NCI-H524 treated with DMSO at 0.1 percent for 48 hours (cell line): ENCODE results near the gene ADGRG1.
"Not testable (repeated sequence)": the region's sequence is repeated elsewhere in the genome, so short reads cannot be mapped to it uniquely, and the experiment has no call there.

ENCODE experiments used
- DNase-seq: peaks from one replicate; lab custom pipeline; 2025; lab: John Stamatoyannopoulos, UW

The ADGRG1 gene

DNA sequence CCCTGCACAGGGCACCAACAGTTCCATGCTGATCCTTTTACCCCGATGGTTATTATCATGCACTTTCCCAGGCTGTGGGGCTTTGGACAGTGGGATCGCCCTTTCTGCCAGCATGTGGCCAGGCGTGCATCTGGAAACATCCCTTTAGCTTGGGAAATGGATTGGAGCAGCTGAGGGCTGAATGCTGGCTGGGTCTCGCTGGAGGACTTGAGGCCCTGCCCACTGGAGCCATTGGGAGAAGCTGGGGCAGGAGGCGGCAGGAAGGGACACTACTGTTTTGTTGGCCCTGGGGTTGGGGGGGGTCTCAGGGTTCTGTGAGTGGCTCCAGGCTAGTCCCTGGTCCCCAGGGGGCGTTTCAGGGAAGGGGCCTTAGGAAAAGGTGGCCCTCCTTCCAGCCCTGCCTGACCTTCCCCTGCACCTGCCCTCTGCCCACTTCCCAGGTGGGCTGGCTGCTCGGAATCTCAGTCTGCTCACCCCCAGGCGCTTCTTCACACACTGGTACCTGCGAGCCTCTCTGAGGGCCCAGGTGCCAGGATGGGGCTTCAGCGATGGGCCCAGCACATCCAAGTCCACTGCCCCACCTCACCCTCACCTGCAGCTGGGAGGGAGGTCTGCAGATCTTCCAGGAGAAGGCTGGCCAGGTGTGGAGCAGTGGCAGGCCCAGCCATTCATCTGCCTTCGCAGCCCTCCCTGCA is 38.1 kb downstream of the ADGRG1 start:
- DNase-seq: no peak

DNA sequence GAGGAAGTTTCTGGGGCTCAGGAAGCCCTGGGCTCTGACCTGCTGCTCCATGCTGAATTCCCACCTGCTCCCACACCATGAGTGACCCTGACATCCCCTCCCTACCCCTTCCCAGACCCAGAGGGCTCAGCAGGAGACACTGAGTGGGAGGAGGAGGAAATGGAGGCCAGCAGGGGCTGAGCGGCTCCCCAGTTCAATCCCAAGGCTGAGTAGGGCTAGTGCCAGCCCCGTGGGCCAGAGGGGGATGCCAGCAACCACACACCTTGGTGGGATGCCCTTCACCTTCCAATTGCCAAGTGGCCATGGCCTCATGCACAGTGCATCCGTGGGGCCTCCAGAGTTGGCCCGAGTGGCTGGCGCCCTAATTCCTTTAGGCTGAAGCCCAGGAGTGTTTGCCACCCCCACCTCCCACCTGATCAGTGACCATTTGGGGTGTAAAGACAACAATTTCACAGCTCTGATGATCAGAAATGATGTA is 38.7 kb downstream of the ADGRG1 start:
- DNase-seq: no peak

DNA sequence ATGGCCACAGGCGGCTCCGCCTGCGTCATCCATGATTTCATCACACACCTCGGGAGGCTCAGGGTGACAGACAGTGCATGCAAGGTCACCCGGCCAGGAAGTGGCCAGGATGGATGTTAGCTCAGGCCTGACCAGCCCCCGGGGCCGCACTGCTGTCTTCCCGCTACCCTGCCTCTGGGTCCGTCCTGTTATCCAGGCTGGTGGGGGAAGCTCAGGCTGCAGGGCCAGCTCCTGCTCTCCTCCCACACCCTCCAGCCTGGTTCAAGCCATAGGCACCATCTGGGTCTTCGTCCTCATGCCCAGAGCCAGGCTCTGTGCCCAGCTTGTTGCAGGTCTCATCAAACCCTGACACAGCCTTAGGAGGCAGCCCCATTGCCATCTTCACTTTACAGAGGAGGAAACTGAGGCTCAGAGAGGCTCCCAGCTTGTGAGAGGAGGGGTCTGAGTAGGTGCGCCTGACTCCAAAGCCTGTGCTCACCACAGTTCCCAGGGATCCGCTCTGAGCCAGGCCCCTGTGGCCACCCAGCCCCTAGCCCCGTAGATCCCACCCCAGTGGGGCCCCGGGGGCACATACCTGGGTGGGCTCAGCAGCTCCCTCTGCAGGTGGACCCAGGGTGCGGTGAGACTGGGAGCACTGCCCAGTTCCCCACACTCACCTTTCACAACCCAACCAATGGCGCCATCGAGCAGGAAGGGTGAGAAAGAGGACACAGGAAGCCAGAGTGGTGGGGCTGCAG is 39.3 kb downstream of the ADGRG1 start:
- DNase-seq: no peak

- no peak for DNase-seq
Observed at GRCh38 chr16:57668263-57668571, 39.8 kb downstream of the ADGRG1 start, which contains the start of gene ADGRG3. Gene ADGRG3 (plus strand): TSS chr16:57668306. CDS start chr16:57668348, 42 bp downstream.

GRCh38 chr16:57668630-57669475 is 40.4 kb downstream of the ADGRG1 start:
- DNase-seq: no peak

DNA sequence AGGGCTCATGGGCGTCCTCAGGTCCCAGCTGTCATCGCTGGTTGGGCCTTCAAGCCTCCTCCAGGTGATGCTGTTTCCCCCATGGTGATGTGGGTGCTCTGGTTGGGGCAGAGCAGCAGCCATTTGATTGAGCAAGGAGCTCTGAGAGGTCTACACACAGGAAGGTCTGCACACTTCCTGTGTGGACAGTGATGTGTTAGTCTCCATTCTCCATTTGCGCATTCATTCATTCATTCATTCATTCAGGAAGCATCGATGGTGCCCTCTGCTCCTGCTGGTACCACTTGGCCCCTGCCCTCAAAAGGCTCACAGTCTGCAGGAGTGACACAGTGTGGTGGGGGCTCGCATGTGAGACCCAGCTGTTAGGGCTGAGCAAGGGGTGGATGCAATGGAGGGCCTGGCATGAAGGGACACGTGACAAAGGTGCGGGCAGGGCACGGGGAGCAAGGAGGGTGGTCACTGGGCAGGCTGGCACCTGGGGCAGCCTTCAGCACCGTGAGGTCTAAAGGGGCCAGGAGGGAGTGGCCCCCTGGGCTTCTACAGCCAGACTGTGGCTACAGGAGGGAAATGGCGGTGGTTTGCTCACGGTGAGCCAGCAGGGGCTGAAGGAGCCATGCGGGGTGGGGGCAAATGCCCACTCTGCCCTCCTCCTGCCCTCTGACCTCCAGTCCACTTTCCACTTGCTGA is 41.2 kb downstream of the ADGRG1 start:
- DNase-seq: no peak

- no peak for DNase-seq
Observed at GRCh38 chr16:57670196-57670595, 41.8 kb downstream of the ADGRG1 start.

GRCh38 chr16:57671451-57671850 is 43.0 kb downstream of the ADGRG1 start:
- not testable (repeated sequence) for DNase-seq

DNA sequence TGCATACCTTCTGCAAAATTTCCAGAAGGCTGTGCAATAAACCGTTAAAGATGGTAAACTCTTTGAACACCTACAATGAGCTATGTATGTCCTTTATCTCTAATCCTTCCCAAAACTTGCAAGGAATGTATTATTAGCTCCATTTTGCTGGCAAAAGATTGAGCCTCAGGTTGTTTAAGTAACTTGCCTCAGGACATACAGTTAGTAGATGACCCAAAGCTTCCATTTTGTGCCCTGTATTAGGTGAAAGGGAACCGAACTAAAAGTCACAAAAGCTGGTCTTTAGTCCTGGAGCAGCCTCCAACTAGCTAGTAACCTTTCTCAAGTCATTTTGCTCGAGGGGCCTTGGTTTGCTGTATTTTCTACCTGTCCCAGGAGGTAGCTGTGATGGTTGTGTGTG is 44.0 kb downstream of the ADGRG1 start:
- no peak for DNase-seq

DNA sequence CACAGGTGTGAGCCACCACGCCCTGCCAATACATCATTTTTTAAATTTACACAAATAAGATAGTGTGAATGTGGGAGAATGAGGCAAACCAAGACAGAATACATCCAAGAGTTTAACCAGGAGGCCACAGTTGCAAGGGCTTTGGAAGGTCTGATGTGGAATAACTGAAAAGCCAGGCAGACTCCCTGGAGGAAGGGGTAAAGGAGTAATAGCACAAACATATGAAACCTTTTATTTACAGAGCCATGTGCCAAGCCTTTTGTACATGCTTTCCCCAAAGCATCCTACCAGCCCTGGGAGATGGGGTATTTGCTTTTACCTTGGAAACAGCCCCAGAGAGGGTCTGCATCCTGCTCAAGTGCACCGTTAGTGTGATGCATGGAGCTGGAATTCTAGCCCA is 44.4 kb downstream of the ADGRG1 start:
- no peak for DNase-seq

DNA sequence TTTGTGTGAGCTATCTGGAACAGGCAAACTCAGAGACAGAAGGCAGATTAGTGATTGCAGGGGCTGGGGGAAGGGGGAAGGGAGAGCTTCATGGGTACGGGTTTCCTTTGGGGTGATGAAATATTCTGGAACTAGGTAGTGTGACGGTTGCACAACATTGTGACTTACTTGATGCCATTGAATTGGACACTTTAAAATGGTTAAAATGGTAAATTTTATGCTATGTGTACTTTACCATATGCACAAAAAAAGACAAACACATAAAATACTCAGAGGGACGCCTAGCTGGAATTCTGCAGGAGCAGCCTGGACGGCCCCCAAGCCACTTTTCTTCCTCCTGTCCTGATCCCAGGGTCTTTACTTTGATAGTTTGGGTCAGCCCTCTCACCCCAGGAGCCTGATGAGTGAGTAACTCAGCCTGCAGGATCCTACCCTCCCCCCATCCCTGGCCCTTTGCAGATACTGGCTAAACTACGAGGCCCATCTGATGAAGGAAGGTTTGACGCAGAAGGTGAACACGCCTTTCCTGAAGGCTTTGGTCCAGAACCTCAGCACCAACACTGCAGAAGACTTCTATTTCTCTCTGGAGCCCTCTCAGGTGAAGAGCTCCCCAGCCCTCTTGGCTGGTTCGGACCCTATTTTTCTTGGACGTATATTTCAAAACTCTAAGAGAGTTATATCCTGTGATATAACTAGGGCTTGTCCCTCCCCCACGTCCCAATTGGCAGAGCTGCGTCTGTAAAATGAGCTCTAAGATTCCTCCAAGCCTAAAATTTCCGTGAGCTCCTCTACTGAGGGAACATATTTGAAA is 47.5 kb downstream of the ADGRG1 start:
- no peak for DNase-seq

GRCh38 chr16:57676553-57677085 is 48.2 kb downstream of the ADGRG1 start:
- DNase-seq: no peak

DNA sequence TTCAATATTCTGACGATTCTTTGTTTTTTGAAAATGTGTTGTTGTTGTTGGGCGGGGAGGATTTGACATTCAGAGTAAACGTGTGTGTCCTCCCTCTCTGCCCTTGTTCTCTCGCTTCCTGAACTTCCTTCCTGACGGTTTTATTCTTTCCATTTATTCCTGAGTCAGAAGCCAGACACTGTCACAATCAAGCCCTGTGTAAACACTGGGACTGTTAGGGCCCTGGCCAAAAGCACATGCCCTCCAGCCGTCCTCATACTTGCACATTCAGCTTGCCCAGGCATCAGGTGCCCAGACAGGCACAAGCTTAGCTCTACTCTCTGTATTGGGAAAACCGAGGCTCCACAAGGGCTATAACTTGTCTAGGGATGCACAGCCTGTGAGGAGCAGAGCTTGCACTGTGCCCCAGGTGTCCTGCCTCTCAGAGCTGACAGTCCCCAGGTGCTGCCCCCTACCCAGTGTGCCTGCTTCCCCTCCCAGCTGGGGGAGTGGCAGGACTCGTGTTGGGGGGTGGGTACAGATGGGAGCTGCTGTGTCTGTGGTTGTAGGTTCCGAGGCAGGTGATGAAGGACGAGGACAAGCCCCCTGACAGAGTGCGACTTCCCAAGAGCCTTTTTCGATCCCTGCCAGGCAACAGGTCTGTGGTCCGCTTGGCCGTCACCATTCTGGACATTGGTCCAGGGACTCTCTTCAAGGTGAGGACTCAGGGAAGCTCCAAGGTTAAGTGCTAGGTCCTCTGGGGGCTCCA is 49.4 kb downstream of the ADGRG1 start:
- DNase-seq: no peak

DNA sequence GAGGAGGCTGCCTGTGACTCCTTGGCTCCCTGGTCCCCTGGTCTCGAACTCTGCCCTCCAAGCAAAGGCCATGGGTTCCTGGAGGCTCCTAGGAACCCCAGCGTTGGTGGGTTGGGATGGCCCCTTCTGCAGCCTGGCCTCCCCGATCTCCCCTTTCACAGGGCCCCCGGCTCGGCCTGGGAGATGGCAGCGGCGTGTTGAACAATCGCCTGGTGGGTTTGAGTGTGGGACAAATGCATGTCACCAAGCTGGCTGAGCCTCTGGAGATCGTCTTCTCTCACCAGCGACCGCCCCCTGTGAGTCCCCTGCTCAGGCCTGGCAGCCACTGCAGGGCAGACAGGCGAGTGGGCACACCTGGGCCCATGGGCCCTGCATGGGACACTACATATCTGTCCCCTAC is 50.6 kb downstream of the ADGRG1 start:
- no peak for DNase-seq

GRCh38 chr16:57679767-57680482 is 51.5 kb downstream of the ADGRG1 start:
- DNase-seq: no peak

GRCh38 chr16:57680842-57681375 is 52.5 kb downstream of the ADGRG1 start:
- no peak for DNase-seq

GRCh38 chr16:57681950-57682728 is 53.7 kb downstream of the ADGRG1 start:
- DNase-seq: no peak

DNA sequence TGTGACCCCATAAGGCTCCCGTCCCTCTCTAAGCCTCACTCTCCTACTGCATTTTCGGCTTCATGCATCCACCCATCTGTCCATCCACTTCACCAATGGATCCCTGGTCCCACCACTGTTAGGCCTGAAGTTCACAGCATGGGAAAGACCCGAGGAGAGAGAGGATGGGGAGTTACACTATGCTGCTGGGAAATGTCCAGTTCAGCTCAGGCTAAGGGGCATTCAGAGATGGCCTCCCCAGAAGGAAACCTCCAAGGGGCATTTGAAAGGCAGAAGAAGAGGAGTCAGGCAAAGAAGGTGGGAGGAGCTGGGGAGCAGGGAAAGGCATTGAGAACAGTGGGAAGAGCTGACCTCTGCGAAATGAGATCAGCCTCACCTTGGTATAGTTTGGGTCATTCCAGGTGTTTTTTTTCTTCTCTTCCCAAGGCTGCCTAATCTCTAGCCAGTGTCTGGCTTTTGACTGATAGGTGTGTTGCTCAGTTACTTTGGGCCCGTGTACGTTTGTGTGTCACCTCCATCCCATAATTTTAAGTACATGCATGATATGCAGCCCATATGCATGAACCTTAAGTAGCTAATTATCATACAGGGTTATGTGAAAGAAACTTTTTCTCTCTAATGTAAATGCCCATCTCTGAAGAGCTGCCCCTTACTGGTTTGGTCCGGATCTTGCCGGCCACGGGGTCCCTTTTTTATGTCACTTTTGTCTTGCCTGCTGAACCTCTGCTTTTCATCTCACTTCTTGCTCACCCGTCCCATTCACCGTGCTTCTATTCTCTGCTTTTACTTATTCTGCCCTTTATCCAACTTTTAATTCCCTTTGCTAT is 54.6 kb downstream of the ADGRG1 start:
- DNase-seq: no peak
